ENCODE measurements around the gene TCF4. TPM values are rescaled to one million over a fixed set of nuclear protein-coding genes. Genes with fewer than 3 reads are reported as not detected.

TCF4 gene
- total RNA-seq, 1 experiment from 2014 or later: 0.42 TPM

- Histone ChIP-seq H3K4me3 (replicated peaks in 1 of 2; ENCODE audit: low read depth in 1 of 2, low read length in 2 of 2) (no peak overlapping the region), H3K9ac (ENCODE audit: low read length) (no peak overlapping the region), H3K36me3 (ENCODE audit: control insufficient read depth in 1 of 2, insufficient read depth in 2 of 2, low read length in 2 of 2) (no peaks in the 10 kb centered on the region), H3K79me2 (ENCODE audit: insufficient read depth, low read length) (no peaks in the 10 kb centered on the region), H4K20me1 (ENCODE audit: insufficient read depth) (no peaks in the 10 kb centered on the region), H2AFZ (ENCODE audit: low read depth, low read length, poor library complexity, severe bottlenecking) (no peak overlapping the region), H3K9me3 (ENCODE audit: control insufficient read depth in 1 of 2, insufficient read depth in 1 of 2, low read depth in 1 of 2, low read length in 2 of 2) (peaks cover 16 to 32% of the 10 kb centered on the region in 2 experiments; a peak in 2 of 4 replicates), H3K9me2 (ENCODE audit: insufficient read depth) (no peaks in the 10 kb centered on the region), H3K4me1 (ENCODE audit: control insufficient read depth in 1 of 2, insufficient read depth in 2 of 2, low read length in 2 of 2) (no peaks in the 10 kb centered on the region), H3K27ac (ENCODE audit: low read depth, low read length) (no peak overlapping the region), H3K27me3 (ENCODE audit: insufficient read depth, low read length) (no peaks in the 10 kb centered on the region), H3K4me2 (ENCODE audit: low read length) (no peak overlapping the region)
- POLR2A ChIA-PET: no interaction called here
- intact Hi-C loops (cut with micrococcal nuclease): no loop called here
- ATAC-seq (no peak), DNase-seq (ENCODE audit: low read depth, low spot score) (no peak)
- TF ChIP-seq CEBPB (IDR thresholded peaks at IDR 0.05; ENCODE audit: low read depth) (no peak), YY1 (IDR thresholded peaks at IDR 0.05; ENCODE audit: extremely low read depth, insufficient replicate concordance, low read depth, low read length) (no peak), TCF7L2 (IDR thresholded peaks at IDR 0.05; ENCODE audit: borderline replicate concordance, extremely low read depth, insufficient read depth, insufficient read length) (no peak), EZH2phosphoT487 (IDR thresholded peaks at IDR 0.05; ENCODE audit: borderline replicate concordance) (no peak), CBX3 (IDR thresholded peaks at IDR 0.05; ENCODE audit: low read depth) (no peak), EGR1 (IDR thresholded peaks at IDR 0.05; ENCODE audit: low read depth) (no peak), FOSL1 (IDR thresholded peaks at IDR 0.05; ENCODE audit: low read depth) (no peak)
- TF ChIP-seq, protein P1, sequence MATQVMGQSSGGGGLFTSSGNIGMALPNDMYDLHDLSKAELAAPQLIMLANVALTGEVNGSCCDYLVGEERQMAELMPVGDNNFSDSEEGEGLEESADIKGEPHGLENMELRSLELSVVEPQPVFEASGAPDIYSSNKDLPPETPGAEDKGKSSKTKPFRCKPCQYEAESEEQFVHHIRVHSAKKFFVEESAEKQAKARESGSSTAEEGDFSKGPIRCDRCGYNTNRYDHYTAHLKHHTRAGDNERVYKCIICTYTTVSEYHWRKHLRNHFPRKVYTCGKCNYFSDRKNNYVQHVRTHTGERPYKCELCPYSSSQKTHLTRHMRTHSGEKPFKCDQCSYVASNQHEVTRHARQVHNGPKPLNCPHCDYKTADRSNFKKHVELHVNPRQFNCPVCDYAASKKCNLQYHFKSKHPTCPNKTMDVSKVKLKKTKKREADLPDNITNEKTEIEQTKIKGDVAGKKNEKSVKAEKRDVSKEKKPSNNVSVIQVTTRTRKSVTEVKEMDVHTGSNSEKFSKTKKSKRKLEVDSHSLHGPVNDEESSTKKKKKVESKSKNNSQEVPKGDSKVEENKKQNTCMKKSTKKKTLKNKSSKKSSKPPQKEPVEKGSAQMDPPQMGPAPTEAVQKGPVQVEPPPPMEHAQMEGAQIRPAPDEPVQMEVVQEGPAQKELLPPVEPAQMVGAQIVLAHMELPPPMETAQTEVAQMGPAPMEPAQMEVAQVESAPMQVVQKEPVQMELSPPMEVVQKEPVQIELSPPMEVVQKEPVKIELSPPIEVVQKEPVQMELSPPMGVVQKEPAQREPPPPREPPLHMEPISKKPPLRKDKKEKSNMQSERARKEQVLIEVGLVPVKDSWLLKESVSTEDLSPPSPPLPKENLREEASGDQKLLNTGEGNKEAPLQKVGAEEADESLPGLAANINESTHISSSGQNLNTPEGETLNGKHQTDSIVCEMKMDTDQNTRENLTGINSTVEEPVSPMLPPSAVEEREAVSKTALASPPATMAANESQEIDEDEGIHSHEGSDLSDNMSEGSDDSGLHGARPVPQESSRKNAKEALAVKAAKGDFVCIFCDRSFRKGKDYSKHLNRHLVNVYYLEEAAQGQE (IDR thresholded peaks at IDR 0.05; ENCODE audit: low read depth): no peak
- BruUV-seq (replicated peaks): no TSS peak
- CTCF ChIA-PET: no interaction called here
- RAD21 ChIA-PET (ENCODE audit: low non-redundant PET in 1 of 2, low total read pairs in 2 of 2, uncharacterized antibody in 2 of 2, unreplicated experiment in 2 of 2): no interaction called here
These were observed 57.8 kb downstream of the TCF4 start for GRCh38 chr18:55530166-55530565.
